ENCODE measurements around the gene MTUS2.
"Not testable (repeated sequence)": the region's sequence is repeated elsewhere in the genome, so short reads cannot be mapped to it uniquely, and the experiment has no call there.

- TF ChIP-seq, protein P1, sequence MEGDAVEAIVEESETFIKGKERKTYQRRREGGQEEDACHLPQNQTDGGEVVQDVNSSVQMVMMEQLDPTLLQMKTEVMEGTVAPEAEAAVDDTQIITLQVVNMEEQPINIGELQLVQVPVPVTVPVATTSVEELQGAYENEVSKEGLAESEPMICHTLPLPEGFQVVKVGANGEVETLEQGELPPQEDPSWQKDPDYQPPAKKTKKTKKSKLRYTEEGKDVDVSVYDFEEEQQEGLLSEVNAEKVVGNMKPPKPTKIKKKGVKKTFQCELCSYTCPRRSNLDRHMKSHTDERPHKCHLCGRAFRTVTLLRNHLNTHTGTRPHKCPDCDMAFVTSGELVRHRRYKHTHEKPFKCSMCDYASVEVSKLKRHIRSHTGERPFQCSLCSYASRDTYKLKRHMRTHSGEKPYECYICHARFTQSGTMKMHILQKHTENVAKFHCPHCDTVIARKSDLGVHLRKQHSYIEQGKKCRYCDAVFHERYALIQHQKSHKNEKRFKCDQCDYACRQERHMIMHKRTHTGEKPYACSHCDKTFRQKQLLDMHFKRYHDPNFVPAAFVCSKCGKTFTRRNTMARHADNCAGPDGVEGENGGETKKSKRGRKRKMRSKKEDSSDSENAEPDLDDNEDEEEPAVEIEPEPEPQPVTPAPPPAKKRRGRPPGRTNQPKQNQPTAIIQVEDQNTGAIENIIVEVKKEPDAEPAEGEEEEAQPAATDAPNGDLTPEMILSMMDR (IDR thresholded peaks at IDR 0.05; ENCODE audit: low read depth, low read length, missing input control) = not testable (repeated sequence)
- not testable (repeated sequence) for TF ChIP-seq SP1, JUND (IDR thresholded peaks at IDR 0.05)
Observed at GRCh38 chr13:28990378-28990777, 170.2 kb downstream of the MTUS2 start.
